Epidermal melanocyte (primary cell): Measurements from ENCODE around the gene PRR5.
"Not testable (repeated sequence)": the region's sequence is repeated elsewhere in the genome, so short reads cannot be mapped to it uniquely, and the experiment has no call there.

Source experiments
- DNase-seq: peaks from one replicate; pipeline ENCODE4 v3.0.0; 2011; ENCODE audit warnings: low spot score; ENCODE audit not compliant: insufficient read length

The PRR5 gene, protein sequence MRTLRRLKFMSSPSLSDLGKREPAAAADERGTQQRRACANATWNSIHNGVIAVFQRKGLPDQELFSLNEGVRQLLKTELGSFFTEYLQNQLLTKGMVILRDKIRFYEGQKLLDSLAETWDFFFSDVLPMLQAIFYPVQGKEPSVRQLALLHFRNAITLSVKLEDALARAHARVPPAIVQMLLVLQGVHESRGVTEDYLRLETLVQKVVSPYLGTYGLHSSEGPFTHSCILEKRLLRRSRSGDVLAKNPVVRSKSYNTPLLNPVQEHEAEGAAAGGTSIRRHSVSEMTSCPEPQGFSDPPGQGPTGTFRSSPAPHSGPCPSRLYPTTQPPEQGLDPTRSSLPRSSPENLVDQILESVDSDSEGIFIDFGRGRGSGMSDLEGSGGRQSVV

GRCh38 chr22:44701824-44702478, at the start of gene PRR5:
Gene PRR5, plus strand, starts transcription at chr22:44702204. Its CDS starts 271 bp downstream, at chr22:44702475.
- DNase-seq = peak; percentile 57

DNA sequence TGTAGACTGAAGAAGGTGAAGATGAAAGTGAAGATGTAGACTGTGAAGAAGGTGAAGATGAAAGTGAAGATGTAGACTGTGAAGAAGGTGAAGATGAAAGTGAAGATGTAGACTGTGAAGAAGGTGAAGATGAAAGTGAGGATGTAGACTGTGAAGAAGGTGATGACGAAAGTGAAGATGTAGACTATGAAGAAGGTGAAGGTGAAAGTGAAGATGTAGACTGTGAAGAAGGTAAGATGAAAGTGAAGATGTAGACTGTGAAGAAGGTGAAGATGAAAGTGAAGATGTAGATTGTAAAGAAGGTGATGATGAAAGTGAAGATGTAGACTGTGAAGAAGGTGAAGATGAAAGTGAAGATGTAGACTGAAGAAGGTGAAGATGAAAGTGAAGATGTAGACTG, 49.1 kb upstream of the PRR5 start:
- not testable (repeated sequence) for DNase-seq

GRCh38 chr22:44658311-44658953, 43.6 kb upstream of the PRR5 start:
- DNase-seq = peak; percentile 25

GRCh38 chr22:44659140-44659539, 42.9 kb upstream of the PRR5 start:
- no peak for DNase-seq

DNA sequence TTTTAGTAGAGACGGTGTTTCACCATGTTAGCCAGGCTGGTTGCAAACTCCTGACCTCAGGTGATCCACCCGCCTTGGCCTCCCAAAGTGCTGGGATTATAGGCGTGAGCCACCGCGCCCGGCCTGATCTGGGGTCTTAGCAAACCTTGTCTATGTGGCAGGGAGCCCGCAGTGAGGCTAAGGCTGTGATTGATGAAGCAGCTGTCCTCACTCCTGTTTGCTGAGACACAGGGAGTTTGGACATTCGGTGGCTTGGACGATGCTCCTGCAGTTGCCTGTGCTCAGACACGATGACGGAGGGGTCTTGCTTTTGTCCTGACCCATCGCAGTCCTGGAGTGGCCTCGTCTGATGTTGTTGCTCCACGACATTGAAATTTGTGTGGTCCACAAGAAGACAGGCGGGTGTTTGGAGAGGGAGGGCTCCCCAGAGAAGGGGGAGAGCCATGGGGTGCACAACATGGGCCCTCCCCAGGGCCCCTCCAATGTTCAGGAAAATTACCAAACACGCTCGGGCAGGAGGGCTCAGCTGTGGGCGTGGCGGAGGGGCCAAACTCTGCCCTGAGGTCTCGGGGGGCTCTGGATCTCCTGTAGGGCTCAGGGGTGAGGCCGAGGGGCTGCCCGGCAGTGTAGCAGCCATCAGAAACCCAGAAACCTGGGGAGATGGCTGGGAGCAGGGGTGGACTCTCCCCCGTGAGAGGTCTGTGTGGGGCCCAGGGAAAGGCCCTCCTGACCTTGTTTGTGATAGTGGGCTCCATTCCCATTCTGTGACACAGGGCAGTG, 41.8 kb upstream of the PRR5 start:
- DNase-seq = no peak

GRCh38 chr22:44661070-44661469, 40.9 kb upstream of the PRR5 start:
- DNase-seq = no peak

DNA sequence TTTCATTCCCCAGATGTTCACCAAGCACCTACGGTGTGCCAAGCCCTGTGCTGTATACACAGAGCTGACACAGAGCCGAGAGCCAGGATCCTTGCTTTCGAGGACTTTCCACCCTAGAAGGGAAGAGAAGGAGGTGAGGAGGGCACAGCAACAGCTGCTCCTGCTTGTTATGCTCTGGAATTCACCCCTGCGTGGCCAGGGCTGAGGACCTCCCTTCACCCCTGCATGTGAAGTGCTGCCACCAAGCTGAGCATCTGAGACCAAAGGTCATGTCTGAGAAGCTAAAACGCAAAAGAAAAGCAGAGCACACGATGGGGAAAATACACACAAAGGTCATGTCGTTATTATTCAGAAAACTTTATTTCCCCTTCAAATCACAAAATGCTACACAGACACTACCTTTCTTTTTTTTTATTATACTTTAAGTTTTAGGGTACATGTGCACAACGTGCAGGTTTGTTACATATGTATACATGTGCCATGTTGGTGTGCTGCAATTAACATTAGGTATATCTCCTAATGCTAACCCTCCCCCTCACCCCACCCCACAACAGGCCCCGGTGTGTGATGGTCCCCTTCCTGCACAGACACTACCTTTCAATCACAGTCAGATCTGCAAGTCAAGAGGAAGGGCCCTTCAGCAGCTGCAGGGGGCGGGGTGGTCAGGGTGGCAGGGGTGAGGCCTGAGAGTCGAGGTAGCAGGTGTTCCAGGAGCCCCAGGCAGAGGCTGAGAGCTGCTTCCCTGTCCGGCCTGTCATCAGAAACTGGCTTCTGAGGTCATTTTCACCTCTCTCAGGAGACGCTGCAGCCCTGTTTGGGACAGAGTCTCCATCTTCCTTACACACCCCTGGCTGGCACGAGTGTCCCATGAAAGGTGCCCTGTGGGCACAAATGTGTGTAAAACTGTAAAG, 40.1 kb upstream of the PRR5 start:
- DNase-seq = no peak

GRCh38 chr22:44663256-44663999, 38.6 kb upstream of the PRR5 start:
- DNase-seq = no peak

DNA sequence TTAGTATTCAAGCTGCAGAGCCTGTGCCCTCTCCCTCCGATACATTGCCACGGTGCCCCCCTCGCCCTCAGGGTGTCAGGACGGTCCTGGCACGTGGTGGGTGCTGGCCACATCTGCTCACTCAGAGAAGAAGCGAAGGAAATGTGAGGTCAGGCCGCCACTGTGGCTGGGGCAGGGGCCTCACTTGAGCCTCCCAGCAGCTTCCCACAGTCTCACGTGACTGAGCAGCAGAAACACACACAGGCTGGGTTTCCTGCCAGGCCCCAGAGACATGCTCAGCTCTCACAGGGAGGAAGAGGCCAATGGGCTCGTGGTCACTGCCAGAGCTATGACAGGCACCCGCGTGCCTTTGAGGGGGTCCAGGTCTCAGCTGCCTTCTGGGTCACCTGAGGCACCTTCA, 37.9 kb upstream of the PRR5 start:
- no peak for DNase-seq

DNA sequence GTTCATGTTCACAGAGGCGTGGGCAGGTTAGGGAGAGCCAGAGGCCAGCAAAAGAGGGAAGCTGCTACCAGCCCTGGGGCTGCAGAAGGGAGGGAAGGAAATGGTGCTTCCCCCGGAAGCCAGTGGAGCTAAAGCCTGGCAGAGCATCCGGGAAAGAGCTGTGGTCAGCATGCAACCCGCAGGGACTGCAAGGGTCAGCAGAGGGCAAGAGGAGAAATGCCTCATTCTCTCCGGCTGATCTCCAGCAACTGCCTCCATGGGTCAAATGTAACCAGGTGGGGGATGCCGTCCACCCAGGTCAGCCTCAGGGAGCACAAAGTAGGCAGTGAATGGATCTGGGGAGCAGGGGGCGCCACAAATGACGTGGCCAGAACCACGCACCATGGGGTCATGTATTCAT, 36.9 kb upstream of the PRR5 start:
- no peak for DNase-seq

DNA sequence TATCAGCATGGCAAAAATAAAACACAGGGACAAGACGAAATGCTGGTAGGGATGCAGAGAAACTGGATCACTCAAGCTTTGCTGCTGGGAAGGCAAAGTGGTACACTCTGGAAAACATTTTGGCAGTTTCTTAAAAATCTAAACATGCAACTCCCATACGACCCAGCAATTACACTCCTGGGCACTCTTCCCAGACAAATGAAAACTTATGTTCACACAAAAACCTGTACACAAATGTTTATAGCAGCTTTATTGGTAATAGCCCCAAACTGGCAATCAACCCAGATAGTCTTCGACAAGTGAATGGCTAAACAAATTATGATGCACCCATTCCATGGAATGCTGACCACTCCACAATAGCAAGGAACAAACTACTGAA, 35.8 kb upstream of the PRR5 start:
- no peak for DNase-seq

DNA sequence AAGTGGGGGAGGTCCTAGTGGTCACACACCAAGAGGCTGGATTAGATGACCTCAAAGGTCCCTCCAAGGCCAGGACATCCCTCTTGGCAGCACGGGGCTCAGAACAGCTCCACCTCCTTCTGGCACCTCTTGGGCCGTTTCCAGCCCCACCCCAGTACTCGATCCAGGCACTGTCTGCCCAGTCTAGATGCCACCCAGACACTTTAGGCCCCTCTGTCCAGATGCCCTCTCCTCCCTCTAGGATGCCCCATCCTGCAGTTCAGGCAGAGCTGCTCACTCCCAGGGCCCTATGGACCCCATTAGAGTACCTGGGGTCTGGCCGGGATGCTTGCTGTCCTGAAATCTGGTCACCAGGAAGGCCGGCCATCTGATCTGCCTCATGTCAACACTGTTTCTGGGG, 34.7 kb upstream of the PRR5 start:
- DNase-seq = no peak

- no peak for DNase-seq
Measured at GRCh38 chr22:44667829-44668189, 34.2 kb upstream of the PRR5 start.

DNA sequence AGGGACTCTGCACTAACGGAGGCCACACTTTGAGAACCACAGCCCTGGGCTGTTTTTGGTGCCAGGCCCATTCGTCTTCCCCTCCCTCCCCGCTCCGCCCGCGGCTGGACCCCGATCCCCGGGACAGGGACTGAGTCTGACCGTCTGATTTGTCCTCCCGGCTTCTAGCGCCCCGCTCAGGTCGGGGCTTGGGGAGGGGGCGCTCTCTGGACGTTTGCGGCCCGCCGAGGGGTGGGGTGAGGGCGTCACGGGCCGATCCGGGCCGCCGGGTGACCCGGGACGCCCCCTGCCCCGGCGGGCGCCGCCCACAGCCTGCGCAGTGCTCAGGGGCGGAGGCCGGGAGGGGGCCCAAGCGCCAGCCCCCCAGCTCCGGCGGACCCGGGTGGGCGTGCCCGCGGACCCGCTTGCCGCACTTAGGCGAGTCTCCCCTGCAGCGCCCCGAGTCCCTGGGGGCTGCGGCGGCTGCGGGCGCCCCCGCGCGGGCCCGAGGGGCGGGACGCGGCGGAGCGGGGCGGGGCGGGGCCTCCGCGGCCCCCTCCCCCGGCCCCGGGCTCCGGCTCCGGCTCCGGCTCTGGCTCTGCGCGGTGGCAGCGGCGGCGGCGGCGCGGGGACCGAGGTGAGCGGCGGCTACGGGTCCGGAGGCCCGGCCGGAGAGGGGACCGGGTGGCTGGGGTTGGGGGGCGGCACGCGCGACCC, 33.7 kb upstream of the PRR5 start:
- no peak for DNase-seq

DNA sequence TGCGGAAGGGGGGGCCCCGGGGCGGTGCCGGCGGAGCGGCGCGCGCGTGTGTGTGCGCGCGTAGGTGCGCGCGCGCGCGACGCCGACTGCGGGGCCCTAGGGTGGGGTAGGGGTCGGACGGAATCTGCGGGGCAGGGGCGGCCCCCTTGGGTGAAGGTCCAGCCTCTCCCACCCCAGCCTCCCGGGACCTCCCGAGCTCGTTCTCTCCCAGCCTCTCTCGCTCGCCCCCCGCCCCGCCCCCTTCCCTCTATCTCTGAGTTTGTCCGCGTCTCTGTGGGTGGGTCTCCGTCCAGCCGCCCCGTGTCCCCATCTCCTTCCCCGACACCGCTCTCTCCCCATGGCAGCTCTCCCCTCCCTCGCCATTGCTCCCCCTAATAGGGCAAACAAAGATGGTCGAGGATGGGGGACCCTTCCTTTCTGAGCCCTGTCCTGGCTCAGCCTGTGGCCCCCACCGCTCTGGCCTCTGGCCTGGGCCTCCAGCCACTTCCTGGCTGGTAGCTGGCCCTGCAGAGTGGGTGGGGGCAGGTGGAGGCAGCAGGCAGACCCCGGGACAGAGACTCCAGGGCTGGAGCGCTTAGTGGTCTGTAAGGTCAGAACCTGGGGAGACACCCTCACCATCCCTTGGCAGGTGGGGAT, 33.0 kb upstream of the PRR5 start:
- no peak for DNase-seq

GRCh38 chr22:44669561-44669976, 32.4 kb upstream of the PRR5 start:
- no peak for DNase-seq

- no peak for DNase-seq
Measured at GRCh38 chr22:44670220-44670988, 31.6 kb upstream of the PRR5 start.

DNA sequence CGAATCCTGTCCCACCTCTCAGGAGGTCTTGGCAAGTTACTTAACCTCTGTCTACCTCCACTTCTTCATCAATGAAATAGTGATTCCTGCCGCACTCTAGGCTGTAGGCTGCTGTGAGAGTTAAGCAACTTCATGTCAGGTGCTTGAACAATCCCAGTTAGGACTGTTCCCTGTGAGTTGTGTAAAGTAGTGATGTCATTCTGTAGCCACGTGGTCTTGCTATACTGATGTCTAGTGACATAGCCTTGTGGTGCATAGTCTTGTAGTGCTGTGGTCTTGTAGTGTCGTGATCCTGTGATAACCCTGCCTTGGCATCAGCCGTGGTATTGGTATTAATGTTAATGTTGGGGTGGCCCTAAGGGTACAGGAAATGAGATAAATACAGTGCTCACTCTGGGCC, 30.3 kb upstream of the PRR5 start:
- DNase-seq = no peak
